Measurements from ENCODE around the gene INPP5A. TPM values are rescaled to one million over a fixed set of nuclear protein-coding genes. Genes with fewer than 3 reads are reported as not detected.

The INPP5A gene
- total and polyA plus RNA-seq, 2 of the 13 experiments (the other 11 are each of a cell fraction or from before 2014, with no cell fraction given): 17.5 to 37.9 TPM

GRCh38 chr10:132654121-132654571 lies 116.6 kb downstream of the INPP5A start:
- no peaks in the 10 kb centered on the region for H3K9me3 ChIP-seq (ENCODE audit: low read length)
- no peaks in the 10 kb centered on the region for H3K79me2 ChIP-seq (ENCODE audit: insufficient read depth, low read length)
- TF ChIP-seq IRF9 (CRISPR knock-in tag; IDR thresholded peaks at IDR 0.05; ENCODE audit: borderline replicate concordance): no peak
- 0 out of 2 replicates have a peak, but pooled peaks have one; percentile 1 for TF ChIP-seq ZBTB4 (CRISPR knock-in tag; IDR thresholded peaks at IDR 0.05; ENCODE audit: borderline replicate concordance)
- TF ChIP-seq MATR3 (CRISPR knock-in tag; IDR thresholded peaks at IDR 0.05): no peak
- H3K4me2 ChIP-seq (ENCODE audit: low read depth, low read length): no peak overlapping the region
- BruUV-seq (replicated peaks): no TSS peak
- WGBS (ENCODE audit: low lambda C conversion rate): 93% methylated on average over 3 of the region's 12 CpGs
- no peak overlapping the region for H3K27ac ChIP-seq (ENCODE audit: extremely low read length, insufficient read depth, low read length)
- ATAC-seq (no peak), FAIRE-seq (no peak), DNase-seq (ENCODE audit: low spot score) (no peak)
- in situ Hi-C loops (cut with HindIII; ENCODE audit: extremely low pct_ligation_motif_present, low pct_unique_long_range_greater_than_20kb) (loop anchor here (5.0 to 10.0 kb wide), 2 partner anchors 148 to 241 kb away; no protein-coding TSS in a partner anchor), intact Hi-C loops (cut with micrococcal nuclease; ENCODE audit: unreplicated experiment) (loop anchor here (1.0 to 10.0 kb wide), 2 partner anchors 31 to 241 kb away; no protein-coding TSS in a partner anchor)
- H3K4me3 ChIP-seq (replicated peaks in 1 of 3; ENCODE audit: insufficient read depth in 1 of 3, low read depth in 2 of 3, low read length in 3 of 3): no peak overlapping the region
- H2AFZ ChIP-seq (ENCODE audit: low read length): no peak overlapping the region
- no peaks in the 10 kb centered on the region; a peak in 1 of 5 replicates for H3K36me3 ChIP-seq (replicated peaks in 1 of 2; ENCODE audit: control insufficient read depth in 1 of 2, insufficient read depth in 2 of 2, low read length in 2 of 2)
- no peak overlapping the region for H3K9ac ChIP-seq (ENCODE audit: insufficient read depth, low read depth, low read length)
- ChIA-PET POLR2A (no interaction called here), CTCF (ENCODE audit: low intra/inter-chr PET ratio, low total read pairs) (interaction anchor here (1.2 to 1.9 kb wide), 3 partner anchors 139 to 232 kb away, joined by 4 to 9 read pairs (median 5); no protein-coding TSS in a partner anchor)
- no peaks in the 10 kb centered on the region for H3K4me1 ChIP-seq (ENCODE audit: insufficient read depth, low read length)
- H4K20me1 ChIP-seq (ENCODE audit: insufficient read depth, low read length): peaks cover 6% of the 10 kb centered on the region; the same call in 1 of the 2 replicates
- H3K27me3 ChIP-seq (ENCODE audit: control insufficient read depth in 1 of 2, insufficient read depth in 2 of 2, low read length in 2 of 2): no peaks in the 10 kb centered on the region

Measured in HepG2 (cell line).